Right lobe of liver (tissue), 4 donors: ENCODE results near the gene MBD6.

Experiments used
- POLR2A ChIP-seq: fragments of 450-650 bp; IDR thresholded peaks from one replicate; pipeline ENCODE4 v1.6.1; 2017; ENCODE audit warnings: antibody characterized with exemption, mild to moderate bottlenecking
- TF ChIP-seq, protein P1 (sequence below), 4 donors: fragments of 200-600 bp in 3 of 4; fragments of 450-650 bp in 1 of 4; IDR thresholded peaks; one replicate each; pipeline versions ENCODE4 v1.5.1 to v1.8.0; 2016 to 2022; ENCODE audit warnings: antibody characterized with exemption in 4 of 4, mild to moderate bottlenecking in 2 of 4
- donor health status: DM: no; HTN: no; CAD: no.
- donor health status: DM: no; HTN: no; CAD: no.
- donor health status: DM: no; HTN: yes; CAD: no.

DNA sequence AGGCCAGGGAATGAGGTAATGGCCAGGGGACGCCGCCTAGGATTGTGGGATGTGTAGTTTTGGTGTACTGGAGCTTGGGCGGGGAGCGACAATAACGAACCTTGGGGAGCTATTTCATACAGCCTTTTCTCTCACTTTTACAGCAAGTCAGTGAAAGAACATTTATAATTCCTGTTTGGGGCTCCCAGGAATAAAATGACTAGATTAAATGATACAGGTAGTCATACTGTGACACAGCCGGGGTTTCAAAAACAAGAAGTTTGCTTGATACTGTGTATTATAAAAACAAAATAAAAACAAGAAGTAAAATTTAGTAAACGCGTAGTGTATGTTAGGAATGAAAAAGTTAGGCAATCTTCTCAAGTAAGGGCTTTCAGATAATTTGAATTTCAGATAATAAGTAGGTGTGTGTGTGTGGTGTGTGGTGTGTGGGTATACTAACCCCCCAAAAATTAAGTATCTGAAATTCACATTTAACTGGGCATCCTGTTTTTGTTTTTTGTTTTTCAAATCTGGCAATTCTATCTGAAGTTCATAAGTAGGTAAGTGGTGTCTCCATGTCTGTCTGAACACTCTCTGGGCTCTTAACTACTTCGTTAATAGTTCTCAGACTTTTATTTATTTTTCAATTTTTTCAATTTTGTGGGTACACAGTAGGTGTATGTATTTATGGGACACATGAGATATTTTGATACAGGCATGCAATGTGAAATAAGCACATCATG, 24.8 kb downstream of the MBD6 start:
- TF ChIP-seq POLR2A: no peak
- TF ChIP-seq, protein P1, sequence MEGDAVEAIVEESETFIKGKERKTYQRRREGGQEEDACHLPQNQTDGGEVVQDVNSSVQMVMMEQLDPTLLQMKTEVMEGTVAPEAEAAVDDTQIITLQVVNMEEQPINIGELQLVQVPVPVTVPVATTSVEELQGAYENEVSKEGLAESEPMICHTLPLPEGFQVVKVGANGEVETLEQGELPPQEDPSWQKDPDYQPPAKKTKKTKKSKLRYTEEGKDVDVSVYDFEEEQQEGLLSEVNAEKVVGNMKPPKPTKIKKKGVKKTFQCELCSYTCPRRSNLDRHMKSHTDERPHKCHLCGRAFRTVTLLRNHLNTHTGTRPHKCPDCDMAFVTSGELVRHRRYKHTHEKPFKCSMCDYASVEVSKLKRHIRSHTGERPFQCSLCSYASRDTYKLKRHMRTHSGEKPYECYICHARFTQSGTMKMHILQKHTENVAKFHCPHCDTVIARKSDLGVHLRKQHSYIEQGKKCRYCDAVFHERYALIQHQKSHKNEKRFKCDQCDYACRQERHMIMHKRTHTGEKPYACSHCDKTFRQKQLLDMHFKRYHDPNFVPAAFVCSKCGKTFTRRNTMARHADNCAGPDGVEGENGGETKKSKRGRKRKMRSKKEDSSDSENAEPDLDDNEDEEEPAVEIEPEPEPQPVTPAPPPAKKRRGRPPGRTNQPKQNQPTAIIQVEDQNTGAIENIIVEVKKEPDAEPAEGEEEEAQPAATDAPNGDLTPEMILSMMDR (IDR thresholded peaks at IDR 0.05): no peak
